Neural progenitor cell (in vitro differentiated cells): Measurements from ENCODE around the gene MYCN. TPM values are rescaled to one million over a fixed set of nuclear protein-coding genes. Genes with fewer than 3 reads are reported as not detected.
A peak's percentile ranks its signal among the peaks of the same experiment; 100 is the strongest.

ENCODE experiments used
- DNase-seq: peaks from one replicate; pipeline ENCODE4 v3.0.0-alpha.2; 2016; ENCODE audit warnings: low spot score
- H2AFZ ChIP-seq: fragments of 200-600 bp; sonication (generic); replicated peaks from 2 replicates; pipeline ENCODE4 v1.6.1; 2016; ENCODE audit warnings: antibody characterized with exemption
- H3F3A ChIP-seq: fragments of 200-600 bp; sonication (generic); 2 replicates; pipeline ENCODE4 v1.6.1; 2016; ENCODE audit warnings: antibody characterized with exemption, low read depth
- H3K27ac ChIP-seq: fragments of 200-600 bp; sonication (generic); 2 replicates; pipeline ENCODE4 v1.5.1; 2016; ENCODE audit warnings: mild to moderate bottlenecking
- H3K27me3 ChIP-seq: fragments of 200-600 bp; sonication (generic); 2 replicates; pipeline ENCODE4 v1.6.1; 2016; ENCODE audit warnings: mild to moderate bottlenecking, moderate library complexity
- H3K36me3 ChIP-seq: fragments of 200-600 bp; sonication (generic); 2 replicates; pipeline ENCODE4 v1.5.1; 2016
- H3K4me1 ChIP-seq: fragments of 200-600 bp; sonication (generic); 2 replicates; pipeline ENCODE4 v1.6.1; 2016; ENCODE audit warnings: mixed run types
- H3K4me2 ChIP-seq: fragments of 200-600 bp; sonication (generic); 2 replicates; pipeline ENCODE4 v1.6.1; 2016
- H3K4me3 ChIP-seq: fragments of 200-600 bp; sonication (generic); 2 replicates; pipeline ENCODE4 v1.5.1; 2016
- H3K79me2 ChIP-seq: fragments of 200-600 bp; sonication (generic); 2 replicates; pipeline ENCODE4 v1.6.1; 2016; ENCODE audit warnings: low read depth
- H3K9ac ChIP-seq: fragments of 200-600 bp; sonication (generic); 2 replicates; pipeline ENCODE4 v1.6.1; 2016
- H3K9me3 ChIP-seq: fragments of 200-600 bp; sonication (generic); 2 replicates; pipeline ENCODE4 v1.5.1; 2016; ENCODE audit warnings: low read depth
- H4K20me1 ChIP-seq: fragments of 200-600 bp; sonication (generic); 2 replicates; pipeline ENCODE4 v1.6.1; 2016; ENCODE audit warnings: low read depth
- H3K27ac Mint-ChIP-seq: 3 replicates; pipeline ENCODE4 v1.8.0; 2021; ENCODE audit warnings: mixed read lengths
- H3K27me3 Mint-ChIP-seq: 2 replicates; pipeline ENCODE4 v1.8.0; 2022; ENCODE audit warnings: low read depth, mild to moderate bottlenecking, inconsistent platforms, moderate library complexity, mixed read lengths; ENCODE audit not compliant: insufficient read depth
- H3K36me3 Mint-ChIP-seq: 3 replicates; pipeline ENCODE4 v1.8.0; 2021; ENCODE audit warnings: mixed read lengths
- H3K4me1 Mint-ChIP-seq: 3 replicates; pipeline ENCODE4 v1.8.0; 2021; ENCODE audit warnings: mixed read lengths
- H3K4me3 Mint-ChIP-seq: 3 replicates; pipeline ENCODE4 v1.8.0; 2021; ENCODE audit warnings: mild to moderate bottlenecking, moderate library complexity, mixed read lengths
- H3K9me3 Mint-ChIP-seq: 3 replicates; pipeline ENCODE4 v1.8.0; 2020; ENCODE audit warnings: mixed read lengths
- CTCF ChIP-seq: fragments of 200-600 bp; sonication (generic); IDR thresholded peaks from 2 replicates; pipeline ENCODE4 v1.5.1; 2017; ENCODE audit warnings: antibody characterized with exemption, mild to moderate bottlenecking
- EZH2 ChIP-seq: fragments of 200-600 bp; sonication (generic); IDR thresholded peaks from 2 replicates; pipeline ENCODE4 v1.6.1; 2017; ENCODE audit warnings: antibody characterized with exemption, mild to moderate bottlenecking, moderate library complexity
- EZH2phosphoT487 ChIP-seq: fragments of 200-600 bp; sonication (generic); IDR thresholded peaks from 2 replicates; pipeline ENCODE4 v1.6.1; 2017; ENCODE audit warnings: antibody characterized with exemption
- total RNA-seq: library from RNA; depleted of rRNA; stranded (reverse); fragments of >200 nt; gene quantifications from 2 replicates; pipeline ENCODE4 v1.2.3, GENCODE V29; 2015; ENCODE audit warnings: low replicate concordance

MYCN gene
- total RNA-seq, 1 donor from 2014 or later = 24.7 TPM

GRCh38 chr2:15942711-15943345 is 2.5 kb downstream of the MYCN start:
- Histone ChIP-seq H3F3A (peaks cover 48% of the 10 kb centered on the region), H3K9ac (no peak overlapping the region), H2AFZ (no peak overlapping the region), H3K79me2 (peaks cover 71% of the 10 kb centered on the region), H3K4me1 (peaks cover 23% of the 10 kb centered on the region), H3K4me3 (peak overlapping the region; percentile 78), H3K9me3 (no peaks in the 10 kb centered on the region), H3K4me2 (peak overlapping the region; percentile 88), H3K27ac (peak overlapping the region; percentile 7), H4K20me1 (peaks cover 50% of the 10 kb centered on the region), H3K36me3 (peaks cover 9% of the 10 kb centered on the region), H3K27me3 (no peaks in the 10 kb centered on the region)
- TF ChIP-seq CTCF (no peak), EZH2 (no peak), EZH2phosphoT487 (no peak)
- Mint-ChIP-seq H3K27me3 (peaks cover 6% of the 10 kb centered on the region), H3K27ac (peak overlapping the region; percentile 74), H3K36me3 (peaks cover 37% of the 10 kb centered on the region), H3K4me3 (peak overlapping the region; percentile 96), H3K9me3 (no peaks in the 10 kb centered on the region), H3K4me1 (peaks cover 41% of the 10 kb centered on the region)
- DNase-seq = peak; percentile 45

DNA sequence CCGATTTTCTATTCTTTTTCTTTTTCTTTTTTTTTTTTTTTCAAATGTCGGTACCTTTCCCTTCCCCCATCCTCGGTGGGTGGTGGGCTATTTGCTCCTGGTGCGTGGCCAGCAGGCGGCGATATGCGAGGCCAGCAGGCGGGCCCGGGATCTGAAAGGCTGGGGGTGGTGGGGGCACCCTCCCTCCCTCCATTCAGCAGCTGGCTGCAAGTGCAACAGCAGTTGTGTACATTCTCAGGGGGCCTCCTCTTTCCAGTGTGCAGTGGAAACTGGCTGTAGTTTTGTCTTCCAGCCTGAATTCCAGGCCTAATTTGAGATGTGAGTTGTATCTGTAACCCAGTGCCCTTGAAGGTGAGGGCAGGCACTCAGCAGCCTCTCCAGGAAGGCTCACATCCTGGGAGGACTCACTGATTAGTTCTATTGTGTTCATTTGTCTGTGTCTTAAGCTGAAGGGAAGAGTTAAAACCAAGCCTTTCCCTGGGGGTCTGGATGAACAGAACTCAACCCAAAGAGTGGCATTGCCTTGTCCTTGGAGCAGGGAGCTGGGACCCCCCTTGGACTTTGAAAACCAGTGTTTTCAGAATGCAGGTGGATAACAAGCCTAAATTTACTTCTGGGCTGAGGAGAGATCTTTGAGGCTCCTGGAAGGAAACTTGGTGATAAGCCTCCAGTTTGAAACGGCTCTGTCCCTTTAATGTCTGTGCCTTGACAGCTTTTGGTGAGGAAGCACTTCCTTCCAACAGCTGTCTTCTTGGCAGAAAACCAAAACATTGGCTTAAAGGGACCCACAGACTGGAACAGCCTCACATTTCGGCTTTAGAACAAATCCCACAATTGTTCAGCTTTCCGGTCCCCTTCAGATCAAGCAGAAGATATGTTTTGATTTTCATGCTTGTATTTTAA is 3.3 kb downstream of the MYCN start:
- Histone ChIP-seq H2AFZ (no peak overlapping the region), H3K4me1 (peaks cover 21% of the 10 kb centered on the region), H4K20me1 (peaks cover 54% of the 10 kb centered on the region), H3K27ac (no peak overlapping the region), H3K9me3 (no peaks in the 10 kb centered on the region), H3K27me3 (no peaks in the 10 kb centered on the region), H3K4me2 (peak overlapping the region; percentile 88), H3K79me2 (peaks cover 71% of the 10 kb centered on the region), H3K4me3 (peak overlapping the region; percentile 78), H3F3A (peaks cover 50% of the 10 kb centered on the region), H3K9ac (no peak overlapping the region), H3K36me3 (peaks cover 9% of the 10 kb centered on the region)
- TF ChIP-seq CTCF (peak; percentile 81), EZH2 (no peak)
- H3K27ac Mint-ChIP-seq = peak overlapping the region; percentile 72
- H3K27me3 Mint-ChIP-seq = peaks cover 6% of the 10 kb centered on the region
- no peaks in the 10 kb centered on the region for H3K9me3 Mint-ChIP-seq
- peak; percentile 85 for DNase-seq
- H3K36me3 Mint-ChIP-seq = peaks cover 43% of the 10 kb centered on the region
- H3K4me1 Mint-ChIP-seq = peaks cover 37% of the 10 kb centered on the region
- peak overlapping the region; percentile 96 for H3K4me3 Mint-ChIP-seq

DNA sequence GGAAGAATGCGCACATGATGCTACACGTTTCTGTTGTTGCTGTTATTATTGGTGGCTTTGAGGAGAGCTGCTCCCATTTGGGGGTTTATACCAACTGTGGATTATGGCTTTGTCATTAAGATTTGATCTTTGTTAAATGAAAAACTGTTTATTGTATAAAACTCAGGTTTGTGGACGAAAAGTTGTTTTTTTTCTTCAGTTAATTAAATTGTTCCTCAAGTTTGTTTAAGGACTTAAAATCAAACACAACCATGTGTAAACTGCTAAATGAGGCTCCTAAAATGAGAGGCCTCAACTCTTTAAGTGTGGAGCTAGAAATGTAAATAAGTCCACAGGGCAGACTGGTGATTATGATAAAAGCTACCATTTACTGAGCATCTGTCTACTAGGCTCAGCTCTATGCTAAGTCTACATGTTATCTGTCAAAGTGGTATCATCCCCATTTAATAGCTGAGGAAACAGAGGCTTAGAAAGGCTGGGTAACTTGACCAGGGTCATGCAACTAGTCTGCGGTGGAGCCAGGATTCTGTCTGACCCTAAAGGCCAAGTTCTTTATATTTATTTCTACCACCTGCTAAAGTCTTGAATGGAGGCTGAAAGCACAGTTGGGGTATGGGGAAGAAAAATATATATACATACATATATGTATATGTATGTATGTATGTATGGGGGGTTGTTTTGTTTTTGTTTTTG is 4.1 kb downstream of the MYCN start:
- Histone ChIP-seq H3K27ac (no peak overlapping the region), H3K9ac (no peak overlapping the region), H2AFZ (no peak overlapping the region), H4K20me1 (peaks cover 58% of the 10 kb centered on the region), H3K9me3 (no peaks in the 10 kb centered on the region), H3K4me1 (peaks cover 12% of the 10 kb centered on the region), H3K36me3 (peaks cover 9% of the 10 kb centered on the region), H3K27me3 (no peaks in the 10 kb centered on the region), H3K4me2 (peak overlapping the region; percentile 88), H3F3A (peaks cover 50% of the 10 kb centered on the region), H3K79me2 (peaks cover 71% of the 10 kb centered on the region), H3K4me3 (peak overlapping the region; percentile 78)
- Mint-ChIP-seq H3K36me3 (peaks cover 45% of the 10 kb centered on the region), H3K4me3 (peak overlapping the region; percentile 96), H3K9me3 (no peaks in the 10 kb centered on the region), H3K4me1 (peaks cover 29% of the 10 kb centered on the region), H3K27ac (no peak overlapping the region), H3K27me3 (peaks cover 5% of the 10 kb centered on the region)
- no peak for TF ChIP-seq EZH2phosphoT487
- TF ChIP-seq CTCF = no peak
- no peak for TF ChIP-seq EZH2
- no peak for DNase-seq
